GM23248 (cell line): ENCODE measurements around the gene SUGCT.

Experiments used
- EZH2 ChIP-seq: fragments of 200-600 bp; sonication (generic); IDR thresholded peaks from 2 replicates; pipeline ENCODE4 v1.6.1; 2018; ENCODE audit warnings: antibody characterized with exemption, mild to moderate bottlenecking; ENCODE audit not compliant: insufficient read depth, poor library complexity, severe bottlenecking
- EZH2phosphoT487 ChIP-seq: fragments of 200-600 bp; sonication (generic); IDR thresholded peaks from 2 replicates; pipeline ENCODE4 v1.6.1; 2018; ENCODE audit warnings: antibody characterized with exemption, moderate library complexity, mild to moderate bottlenecking, low read depth; ENCODE audit not compliant: insufficient read depth

- TF ChIP-seq EZH2, result no peak
- TF ChIP-seq EZH2phosphoT487, result no peak
These were observed 425.9 kb downstream of the SUGCT start for GRCh38 chr7:40560672-40561071.
